ENCODE measurements around the gene XAB2.

GRCh38 chr19:7624810-7625209 is 4.5 kb downstream of the XAB2 start:
- no peak for TF ChIP-seq FOS (IDR thresholded peaks at IDR 0.05; ENCODE audit: borderline replicate concordance, insufficient read depth, low read length)
- no peak for TF ChIP-seq POLR2AphosphoS5 (IDR thresholded peaks at IDR 0.05; ENCODE audit: insufficient read depth, low read depth, low read length)
- TF ChIP-seq POLR2A (IDR thresholded peaks at IDR 0.05; ENCODE audit: low read depth, low read length): no peak

All from endothelial cell of umbilical vein (primary cell).